Cardiac muscle cell (in vitro differentiated cells and primary cell): ENCODE data around the gene ELAVL2. TPM values are rescaled to one million over a fixed set of nuclear protein-coding genes. Genes with fewer than 3 reads are reported as not detected.

Experiments used
- DNase-seq, 2 donors: peaks; one replicate each; pipeline versions ENCODE4 v3.0.0 to v3.0.0-alpha.2; 2010 to 2017; ENCODE audit warnings: low read depth in 1 of 2, low spot score in 1 of 2
- H3K27ac ChIP-seq: fragments of 200-600 bp; sonication (generic); 2 replicates; pipeline ENCODE4 v1.5.1; 2016
- H3K27me3 ChIP-seq: fragments of 200-600 bp; sonication (generic); 2 replicates; pipeline ENCODE4 v1.6.0; 2016; ENCODE audit warnings: control low read depth
- H3K36me3 ChIP-seq: fragments of 200-600 bp; sonication (generic); 2 replicates; pipeline ENCODE4 v1.5.1; 2016; ENCODE audit warnings: control low read depth
- H3K4me1 ChIP-seq: fragments of 200-600 bp; sonication (generic); 2 replicates; pipeline ENCODE4 v1.8.1; 2017; ENCODE audit warnings: low read depth, mild to moderate bottlenecking, mixed run types
- H3K4me3 ChIP-seq: fragments of 200-600 bp; sonication (generic); 2 replicates; pipeline ENCODE4 v1.5.1; 2016; ENCODE audit warnings: mild to moderate bottlenecking
- H3K9me3 ChIP-seq: fragments of 200-600 bp; sonication (generic); 2 replicates; pipeline ENCODE4 v1.5.1; 2017; ENCODE audit warnings: low read depth, mild to moderate bottlenecking, control low read depth
- polyA plus RNA-seq: library from polyadenylated mRNA; unstranded; fragments of >200 nt; fragmentation: Nextera tagmentation; extraction: Ambion mirVana; gene quantifications from 2 replicates; pipeline ENCODE4 v1.2.1, GENCODE V29; 2016
- total RNA-seq: library from RNA; depleted of rRNA; stranded (reverse); fragments of >200 nt; gene quantifications from 2 replicates; pipeline ENCODE4 v1.2.3, GENCODE V29; 2016
- TF ChIP-seq, protein P1 (sequence below): IDR thresholded peaks from 2 replicates; pipeline ENCODE4 v1.5.1; 2012; ENCODE audit warnings: low read depth, mild to moderate bottlenecking, low read length

Gene ELAVL2
- total and polyA plus RNA-seq, 2 experiments from 2014 or later: 3.2 to 11.2 TPM

- H3K27ac ChIP-seq: no peak overlapping the region
These were observed 27.7 kb downstream of the ELAVL2 start for GRCh38 chr9:23798325-23798724.

DNA sequence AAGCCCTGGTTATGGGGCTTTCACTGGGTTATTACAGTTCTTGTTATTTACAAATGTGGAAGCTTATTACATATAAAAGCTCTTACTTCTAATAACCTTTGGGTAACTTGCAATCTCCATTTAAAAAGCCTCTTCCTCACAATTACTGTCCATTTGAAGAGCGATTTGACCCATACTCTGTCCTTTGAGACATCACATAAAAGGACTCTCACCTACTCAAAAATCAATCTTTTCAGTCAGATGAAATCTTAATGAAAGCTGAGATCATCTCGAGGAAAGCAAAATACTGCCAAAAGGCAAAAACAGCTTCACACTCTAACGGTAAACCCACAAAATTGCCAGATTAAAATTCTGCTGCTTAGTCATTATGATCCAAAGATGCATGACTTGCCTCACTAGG is 29.8 kb downstream of the ELAVL2 start:
- Histone ChIP-seq H3K9me3 (no peaks in the 10 kb centered on the region), H3K27ac (no peak overlapping the region), H3K4me1 (peaks cover 11% of the 10 kb centered on the region), H3K27me3 (no peaks in the 10 kb centered on the region), H3K4me3 (no peak overlapping the region), H3K36me3 (no peaks in the 10 kb centered on the region)
- TF ChIP-seq, protein P1, sequence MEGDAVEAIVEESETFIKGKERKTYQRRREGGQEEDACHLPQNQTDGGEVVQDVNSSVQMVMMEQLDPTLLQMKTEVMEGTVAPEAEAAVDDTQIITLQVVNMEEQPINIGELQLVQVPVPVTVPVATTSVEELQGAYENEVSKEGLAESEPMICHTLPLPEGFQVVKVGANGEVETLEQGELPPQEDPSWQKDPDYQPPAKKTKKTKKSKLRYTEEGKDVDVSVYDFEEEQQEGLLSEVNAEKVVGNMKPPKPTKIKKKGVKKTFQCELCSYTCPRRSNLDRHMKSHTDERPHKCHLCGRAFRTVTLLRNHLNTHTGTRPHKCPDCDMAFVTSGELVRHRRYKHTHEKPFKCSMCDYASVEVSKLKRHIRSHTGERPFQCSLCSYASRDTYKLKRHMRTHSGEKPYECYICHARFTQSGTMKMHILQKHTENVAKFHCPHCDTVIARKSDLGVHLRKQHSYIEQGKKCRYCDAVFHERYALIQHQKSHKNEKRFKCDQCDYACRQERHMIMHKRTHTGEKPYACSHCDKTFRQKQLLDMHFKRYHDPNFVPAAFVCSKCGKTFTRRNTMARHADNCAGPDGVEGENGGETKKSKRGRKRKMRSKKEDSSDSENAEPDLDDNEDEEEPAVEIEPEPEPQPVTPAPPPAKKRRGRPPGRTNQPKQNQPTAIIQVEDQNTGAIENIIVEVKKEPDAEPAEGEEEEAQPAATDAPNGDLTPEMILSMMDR: no peak
- DNase-seq: no peak

More at GRCh38 chr9:23798325-23798724, 27.7 kb downstream of the ELAVL2 start:
- Histone ChIP-seq H3K4me1 (peaks cover 9% of the 10 kb centered on the region), H3K36me3 (no peaks in the 10 kb centered on the region), H3K9me3 (no peaks in the 10 kb centered on the region), H3K4me3 (no peak overlapping the region), H3K27me3 (no peaks in the 10 kb centered on the region)
- TF ChIP-seq, protein P1: no peak
- DNase-seq: no peak

DNA sequence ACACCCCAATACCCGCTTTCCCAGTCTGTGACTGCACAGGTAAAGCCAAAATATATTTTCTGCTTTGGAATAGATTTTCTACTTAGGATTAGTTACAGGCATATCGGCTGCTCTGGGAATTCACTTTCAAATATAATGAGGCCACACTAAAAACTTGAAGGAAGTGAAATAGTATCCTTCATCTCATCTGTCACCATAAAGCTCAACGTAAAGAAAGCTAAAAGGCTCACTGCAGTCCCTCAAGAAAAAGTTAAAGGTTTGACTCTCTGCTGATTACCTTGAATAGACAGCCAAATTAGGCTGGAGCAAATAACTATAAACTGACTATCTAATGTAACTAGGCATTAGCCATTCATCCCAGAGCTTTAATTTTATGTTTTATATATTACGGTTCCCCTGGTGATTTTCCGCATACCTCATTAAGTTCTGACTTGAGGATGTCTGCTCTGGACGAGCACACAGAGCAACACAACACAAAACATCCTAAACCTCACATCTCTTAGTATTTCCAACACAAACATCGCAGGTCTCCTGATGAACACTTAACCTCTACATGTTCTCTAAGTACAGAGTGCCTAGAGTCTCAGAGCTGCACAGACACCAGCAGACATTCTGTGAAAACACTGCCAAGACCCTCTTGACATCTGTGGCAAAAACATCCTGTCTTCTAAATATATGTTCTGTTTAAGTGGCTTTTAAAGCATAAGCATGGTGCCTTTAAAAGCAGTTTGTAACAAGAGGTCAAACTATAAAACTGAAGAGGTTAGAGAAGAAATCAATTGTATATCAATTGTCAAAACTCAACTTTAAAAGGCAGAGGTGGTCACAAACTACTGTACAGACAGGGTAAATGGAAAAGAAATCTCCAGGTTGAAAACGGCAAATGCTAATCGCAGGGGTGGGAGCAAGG is 35.4 kb downstream of the ELAVL2 start:
- H3K27me3 ChIP-seq: no peaks in the 10 kb centered on the region
- TF ChIP-seq, protein P1: no peak
- no peaks in the 10 kb centered on the region for H3K36me3 ChIP-seq
- H3K4me3 ChIP-seq: no peak overlapping the region
- H3K4me1 ChIP-seq: peaks cover 41% of the 10 kb centered on the region
- H3K9me3 ChIP-seq: no peaks in the 10 kb centered on the region
- DNase-seq: peak in 1 of 2 donors; percentile 55
- peak overlapping the region; percentile 67 for H3K27ac ChIP-seq

DNA sequence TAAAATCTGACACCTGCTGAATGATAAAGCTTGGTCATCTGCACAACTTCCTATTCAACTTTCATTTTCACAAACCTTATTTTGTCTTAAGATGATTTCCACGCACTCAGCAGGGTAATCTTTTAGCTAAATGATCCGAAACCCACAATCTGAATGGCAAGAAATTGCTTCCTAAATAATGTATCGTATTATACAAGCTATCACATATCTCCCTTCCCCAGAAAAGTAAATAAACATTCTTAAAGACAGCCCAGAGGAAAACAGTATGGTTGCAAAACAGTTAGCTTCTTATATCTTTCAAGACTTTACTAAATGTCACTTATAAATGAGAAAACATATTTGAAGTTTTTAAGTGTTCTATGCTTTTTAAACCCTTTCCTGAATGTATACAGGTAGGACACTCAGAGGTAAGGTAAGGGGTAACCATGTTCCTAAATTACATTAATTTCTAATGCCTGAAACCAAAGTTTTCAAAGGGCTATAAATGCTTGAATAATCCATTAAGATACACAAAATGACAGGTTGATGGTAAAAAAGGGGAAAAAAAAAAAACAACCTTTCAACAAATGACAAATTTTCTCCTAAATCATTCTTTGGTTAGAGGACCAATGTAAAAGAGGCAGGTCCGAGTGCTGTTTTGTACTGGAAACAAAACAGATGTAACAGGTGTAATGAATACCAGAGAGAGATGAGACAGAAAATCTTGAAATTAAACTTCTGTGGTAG is 36.3 kb downstream of the ELAVL2 start:
- Histone ChIP-seq H3K4me3 (no peak overlapping the region), H3K27ac (peak overlapping the region; percentile 67), H3K27me3 (no peaks in the 10 kb centered on the region), H3K4me1 (peaks cover 42% of the 10 kb centered on the region), H3K36me3 (no peaks in the 10 kb centered on the region), H3K9me3 (no peaks in the 10 kb centered on the region)
- TF ChIP-seq, protein P1: no peak
- DNase-seq: no peak

DNA sequence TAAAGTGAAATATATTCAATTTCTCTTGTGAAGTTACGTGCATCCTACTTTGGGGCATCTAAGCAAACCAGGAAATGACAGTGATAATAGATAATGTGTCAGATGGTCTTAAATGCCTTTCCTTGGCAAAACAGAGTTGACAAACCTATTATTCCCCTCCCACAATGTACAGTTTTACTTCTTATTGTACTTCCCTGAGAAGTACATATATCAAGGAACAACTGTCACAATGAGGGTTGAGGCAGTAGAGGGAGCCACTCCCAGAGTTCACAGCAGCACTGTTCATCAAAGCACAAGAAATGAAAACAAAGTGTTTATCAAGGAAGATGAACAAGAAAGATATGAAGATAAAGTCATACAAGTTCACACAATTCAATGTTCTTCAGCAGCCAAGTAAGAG is 41.1 kb downstream of the ELAVL2 start:
- TF ChIP-seq, protein P1: no peak
- Histone ChIP-seq H3K4me3 (no peak overlapping the region), H3K36me3 (no peaks in the 10 kb centered on the region), H3K27me3 (no peaks in the 10 kb centered on the region), H3K4me1 (peaks cover 29% of the 10 kb centered on the region), H3K9me3 (no peaks in the 10 kb centered on the region), H3K27ac (no peak overlapping the region)
- no peak for DNase-seq
